Measurements from ENCODE around the gene WNT9A. TPM values are rescaled to one million over a fixed set of nuclear protein-coding genes. Genes with fewer than 3 reads are reported as not detected.
"Not testable (repeated sequence)": the region's sequence is repeated elsewhere in the genome, so short reads cannot be mapped to it uniquely, and the experiment has no call there.

The WNT9A gene
- total and polyA plus RNA-seq, 7 experiments from 2014 or later, result 0.29 TPM; not detected in 6

- not testable (repeated sequence) for H3K27ac Mint-ChIP-seq
Measured at GRCh38 chr1:227909923-227910328, 37.8 kb downstream of the WNT9A start.

DNA sequence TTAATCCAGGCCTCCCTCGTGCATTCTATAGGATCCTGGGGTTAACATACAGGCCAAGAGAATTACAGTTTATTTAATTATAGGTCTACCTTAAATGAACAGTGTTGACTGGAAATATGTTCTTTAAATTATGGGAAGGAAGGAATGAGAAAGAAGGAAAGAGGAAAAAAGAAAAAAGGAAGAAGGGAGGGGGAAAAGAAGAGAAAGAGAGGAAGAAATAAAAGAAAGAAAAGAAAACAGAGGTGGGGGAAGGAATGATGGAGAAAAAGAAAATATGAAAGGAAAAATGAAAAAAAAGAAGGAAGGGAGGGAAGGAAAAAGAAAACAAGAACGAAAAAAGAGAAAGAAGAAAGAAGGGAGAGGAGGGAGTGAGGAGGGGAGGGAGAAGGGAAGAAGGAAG is 38.5 kb downstream of the WNT9A start:
- Mint-ChIP-seq H3K4me1 (peaks cover 0 to 20% (median 9%) of the 10 kb centered on the region in 7 donors), H3K4me3 (no peak overlapping the region), H3K27me3 (peaks cover 0 to 11% (median 0%) of the 10 kb centered on the region in 5 donors), H3K27ac (no peak overlapping the region), H3K36me3 (no peaks in the 10 kb centered on the region), H3K9me3 (no peaks in the 10 kb centered on the region)
- Histone ChIP-seq H3K36me3 (ENCODE audit: control insufficient read depth in 2 of 3, insufficient read depth in 3 of 3, low read length in 3 of 3) (no peaks in the 10 kb centered on the region), H3K9me3 (ENCODE audit: control insufficient read depth in 2 of 3, low read length in 3 of 3) (no peaks in the 10 kb centered on the region), H3K27ac (ENCODE audit: low read depth, low read length) (no peak overlapping the region), H3K4me1 (ENCODE audit: control insufficient read depth in 2 of 2, insufficient read depth in 2 of 2, low read length in 2 of 2) (no peaks in the 10 kb centered on the region), H3K27me3 (ENCODE audit: control insufficient read depth in 2 of 2, insufficient read depth in 2 of 2, low read length in 2 of 2) (no peaks in the 10 kb centered on the region), H3K4me3 (ENCODE audit: low read length) (no peak overlapping the region)
- ChIA-PET POLR2A (no interaction called here), CTCF (no interaction called here)
- ATAC-seq (no peak), DNase-seq (no peak)
- intact Hi-C loops (cut with micrococcal nuclease), result no loop called here

More at GRCh38 chr1:227909923-227910328, 37.8 kb downstream of the WNT9A start:
- H3K36me3 Mint-ChIP-seq; H3K27me3 ChIP-seq (ENCODE audit: control insufficient read depth in 2 of 2, insufficient read depth in 2 of 2, low read length in 2 of 2); CTCF ChIA-PET; H3K9me3 Mint-ChIP-seq; H3K27ac ChIP-seq (ENCODE audit: low read depth, low read length); intact Hi-C loops (cut with micrococcal nuclease); H3K9me3 ChIP-seq (ENCODE audit: control insufficient read depth in 2 of 3, low read length in 3 of 3); H3K36me3 ChIP-seq (ENCODE audit: control insufficient read depth in 2 of 3, insufficient read depth in 3 of 3, low read length in 3 of 3); H3K4me3 Mint-ChIP-seq; H3K4me3 ChIP-seq (ENCODE audit: low read length); DNase-seq; POLR2A ChIA-PET; H3K4me1 ChIP-seq (ENCODE audit: control insufficient read depth in 2 of 2, insufficient read depth in 2 of 2, low read length in 2 of 2); ATAC-seq: not testable (repeated sequence)
- Mint-ChIP-seq H3K27me3 (peaks cover 0 to 11% (median 0%) of the 10 kb centered on the region in 5 donors), H3K4me1 (peaks cover 0 to 20% (median 9%) of the 10 kb centered on the region in 7 donors)

- ChIA-PET POLR2A (no interaction called here), CTCF (interaction anchor here (0.6 kb wide), 1 partner anchor 605 kb away, joined by 3 read pairs; no protein-coding TSS in a partner anchor)
- Histone ChIP-seq H3K4me3 (ENCODE audit: low read length) (no peak overlapping the region), H3K27ac (ENCODE audit: low read depth, low read length) (no peak overlapping the region), H3K27me3 (ENCODE audit: control insufficient read depth in 2 of 2, insufficient read depth in 2 of 2, low read length in 2 of 2) (no peaks in the 10 kb centered on the region), H3K4me1 (ENCODE audit: control insufficient read depth in 2 of 2, insufficient read depth in 2 of 2, low read length in 2 of 2) (no peaks in the 10 kb centered on the region), H3K36me3 (ENCODE audit: control insufficient read depth in 2 of 3, insufficient read depth in 3 of 3, low read length in 3 of 3) (no peaks in the 10 kb centered on the region), H3K9me3 (ENCODE audit: control insufficient read depth in 2 of 3, low read length in 3 of 3) (no peaks in the 10 kb centered on the region)
- H3K27ac Mint-ChIP-seq, result peak overlapping the region in 1 of 9 donors; percentile 66
- DNase-seq, result no peak
- H3K36me3 Mint-ChIP-seq, result no peaks in the 10 kb centered on the region
- peaks cover 0 to 20% (median 9%) of the 10 kb centered on the region in 7 donors for H3K4me1 Mint-ChIP-seq
- H3K4me3 Mint-ChIP-seq, result no peak overlapping the region
- intact Hi-C loops (cut with micrococcal nuclease), result no loop called here
- H3K9me3 Mint-ChIP-seq, result no peaks in the 10 kb centered on the region
- no peak for ATAC-seq
- H3K27me3 Mint-ChIP-seq, result peaks cover 0 to 11% (median 0%) of the 10 kb centered on the region in 5 donors
Measured at GRCh38 chr1:227908359-227908758, 39.4 kb downstream of the WNT9A start.

GRCh38 chr1:227907439-227908015 is 40.2 kb downstream of the WNT9A start:
- no peaks in the 10 kb centered on the region for H3K9me3 ChIP-seq (ENCODE audit: control insufficient read depth in 2 of 3, low read length in 3 of 3)
- no peak overlapping the region for H3K4me3 Mint-ChIP-seq
- H3K27me3 ChIP-seq (ENCODE audit: control insufficient read depth in 2 of 2, insufficient read depth in 2 of 2, low read length in 2 of 2), result no peaks in the 10 kb centered on the region
- H3K36me3 Mint-ChIP-seq, result no peaks in the 10 kb centered on the region
- H3K27ac ChIP-seq (ENCODE audit: low read depth, low read length), result no peak overlapping the region
- CTCF ChIA-PET, result interaction anchor here (0.6 kb wide), 1 partner anchor 606 kb away, joined by 3 read pairs; no protein-coding TSS in a partner anchor
- H3K4me3 ChIP-seq (ENCODE audit: low read length), result no peak overlapping the region
- H3K27ac Mint-ChIP-seq, result no peak overlapping the region
- no peaks in the 10 kb centered on the region for H3K4me1 ChIP-seq (ENCODE audit: control insufficient read depth in 2 of 2, insufficient read depth in 2 of 2, low read length in 2 of 2)
- no peak for DNase-seq
- POLR2A ChIA-PET, result no interaction called here
- H3K36me3 ChIP-seq (ENCODE audit: control insufficient read depth in 2 of 3, insufficient read depth in 3 of 3, low read length in 3 of 3), result no peaks in the 10 kb centered on the region
- no peak for ATAC-seq
- intact Hi-C loops (cut with micrococcal nuclease), result no loop called here
- peaks cover 0 to 16% (median 5%) of the 10 kb centered on the region in 7 donors for H3K4me1 Mint-ChIP-seq
- peaks cover 0 to 9% (median 0%) of the 10 kb centered on the region in 5 donors for H3K27me3 Mint-ChIP-seq
- H3K9me3 Mint-ChIP-seq, result no peaks in the 10 kb centered on the region

DNA sequence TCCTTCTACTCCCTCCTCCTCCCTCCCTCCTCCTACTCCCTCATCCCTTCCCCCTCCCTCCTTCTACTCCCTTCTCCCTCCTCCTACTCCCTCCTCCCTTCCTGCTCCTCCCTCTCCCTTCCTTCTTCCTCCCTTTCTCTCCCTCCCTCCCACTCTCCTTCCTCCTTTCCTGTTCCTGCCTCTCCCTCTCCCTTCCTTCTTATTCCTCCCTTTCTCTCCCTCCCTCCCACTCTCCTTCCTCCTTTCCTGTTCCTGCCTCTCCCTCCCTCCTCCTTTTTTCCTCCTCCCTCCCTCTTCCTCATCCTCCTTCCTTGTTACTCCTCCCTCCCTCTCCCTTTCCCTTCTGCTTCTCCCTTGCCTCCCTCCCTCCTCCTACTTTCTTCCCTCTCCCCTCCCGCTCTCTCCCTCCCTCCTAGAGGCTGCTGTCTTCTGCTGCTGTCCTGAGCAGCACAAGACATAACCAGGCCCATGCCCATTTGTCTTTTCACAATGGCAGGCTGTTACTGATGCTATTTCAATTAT is 41.1 kb downstream of the WNT9A start:
- CTCF ChIA-PET, result no interaction called here
- no peaks in the 10 kb centered on the region for H3K36me3 ChIP-seq (ENCODE audit: control insufficient read depth in 2 of 3, insufficient read depth in 3 of 3, low read length in 3 of 3)
- peaks cover 0 to 9% (median 5%) of the 10 kb centered on the region in 7 donors for H3K4me1 Mint-ChIP-seq
- no peak overlapping the region for H3K4me3 Mint-ChIP-seq
- no peaks in the 10 kb centered on the region for H3K9me3 Mint-ChIP-seq
- POLR2A ChIA-PET, result no interaction called here
- H3K4me1 ChIP-seq (ENCODE audit: control insufficient read depth in 2 of 2, insufficient read depth in 2 of 2, low read length in 2 of 2), result no peaks in the 10 kb centered on the region
- H3K9me3 ChIP-seq (ENCODE audit: control insufficient read depth in 2 of 3, low read length in 3 of 3), result no peaks in the 10 kb centered on the region
- H3K27ac Mint-ChIP-seq, result peak overlapping the region in 1 of 9 donors; percentile 42
- no peak overlapping the region for H3K27ac ChIP-seq (ENCODE audit: low read depth, low read length)
- intact Hi-C loops (cut with micrococcal nuclease), result no loop called here
- peaks cover 0 to 4% (median 0%) of the 10 kb centered on the region in 5 donors for H3K27me3 Mint-ChIP-seq
- H3K4me3 ChIP-seq (ENCODE audit: low read length), result no peak overlapping the region
- no peaks in the 10 kb centered on the region for H3K36me3 Mint-ChIP-seq
- DNase-seq (no peak), ATAC-seq (no peak)
- H3K27me3 ChIP-seq (ENCODE audit: control insufficient read depth in 2 of 2, insufficient read depth in 2 of 2, low read length in 2 of 2), result no peaks in the 10 kb centered on the region

DNA sequence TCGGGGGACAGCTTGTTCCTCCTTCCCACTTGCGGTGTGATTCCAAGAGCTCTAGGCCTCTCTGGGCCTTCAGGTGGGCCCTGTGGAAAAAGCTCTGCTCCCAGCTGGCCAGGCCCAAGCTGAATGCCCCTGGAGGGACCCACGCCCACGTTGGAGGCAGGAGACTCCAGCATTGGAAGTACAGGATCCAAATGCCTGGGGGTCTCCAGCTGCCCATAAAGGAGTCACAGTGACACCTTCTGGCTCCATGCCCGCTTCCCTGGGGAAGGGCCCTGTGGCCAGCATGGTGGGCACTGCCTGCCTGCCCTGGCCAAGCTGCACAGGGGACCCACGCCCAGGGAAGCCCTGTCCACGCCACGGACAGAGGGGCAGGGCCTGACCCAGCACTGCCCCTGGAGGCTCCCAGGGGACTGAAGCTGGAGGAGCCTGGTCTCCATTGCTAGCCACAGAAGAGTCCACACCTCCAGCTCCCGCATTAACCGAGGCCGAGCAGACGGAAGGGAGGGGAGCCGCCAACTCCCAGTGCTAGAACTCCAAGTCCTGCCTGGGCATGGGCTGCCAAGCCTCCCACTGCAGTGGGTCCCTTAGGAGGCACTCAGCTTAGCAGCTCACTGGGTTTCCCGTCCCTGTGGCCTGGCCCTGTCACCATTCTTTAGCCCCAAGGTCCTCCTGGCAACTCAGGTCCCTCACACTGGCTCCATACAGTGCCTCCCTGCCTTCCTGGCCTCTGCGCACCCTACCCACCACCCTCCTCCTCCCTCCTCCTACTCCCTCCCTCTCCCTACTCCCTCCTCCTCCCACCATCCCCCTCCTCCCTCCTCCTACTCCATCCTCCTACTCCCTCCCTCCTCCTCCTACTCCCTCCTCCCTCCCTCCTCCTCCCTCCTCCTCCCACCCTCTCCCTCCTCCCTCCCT is 41.9 kb downstream of the WNT9A start:
- POLR2A ChIA-PET, result no interaction called here
- Histone ChIP-seq H3K36me3 (ENCODE audit: control insufficient read depth in 2 of 3, insufficient read depth in 3 of 3, low read length in 3 of 3) (no peaks in the 10 kb centered on the region), H3K27me3 (ENCODE audit: control insufficient read depth in 2 of 2, insufficient read depth in 2 of 2, low read length in 2 of 2) (no peaks in the 10 kb centered on the region), H3K4me3 (ENCODE audit: low read length) (no peak overlapping the region), H3K4me1 (ENCODE audit: control insufficient read depth in 2 of 2, insufficient read depth in 2 of 2, low read length in 2 of 2) (no peaks in the 10 kb centered on the region), H3K27ac (ENCODE audit: low read depth, low read length) (no peak overlapping the region), H3K9me3 (ENCODE audit: control insufficient read depth in 2 of 3, low read length in 3 of 3) (no peaks in the 10 kb centered on the region)
- DNase-seq (no peak), ATAC-seq (no peak)
- Mint-ChIP-seq H3K4me3 (no peak overlapping the region), H3K36me3 (no peaks in the 10 kb centered on the region), H3K9me3 (no peaks in the 10 kb centered on the region), H3K4me1 (peaks cover 0 to 8% (median 4%) of the 10 kb centered on the region in 7 donors), H3K27me3 (peaks cover 0 to 4% (median 0%) of the 10 kb centered on the region in 5 donors), H3K27ac (no peak overlapping the region)
- CTCF ChIA-PET, result no interaction called here
- intact Hi-C loops (cut with micrococcal nuclease), result no loop called here

Data from naive thymus-derived CD4-positive, alpha-beta T cell (primary cell).